ENCODE results near the gene DNTTIP2. TPM values are rescaled to one million over a fixed set of nuclear protein-coding genes. Genes with fewer than 3 reads are reported as not detected.
A peak's percentile ranks its signal among the peaks of the same experiment; 100 is the strongest.
"Not testable (repeated sequence)": the region's sequence is repeated elsewhere in the genome, so short reads cannot be mapped to it uniquely, and the experiment has no call there.

DNTTIP2 gene
- total RNA-seq, 2 donors from 2014 or later, result 62.9 to 79.5 TPM

- not testable (repeated sequence) for H3K9me3 Mint-ChIP-seq; H3K4me1 Mint-ChIP-seq; ATAC-seq (replicated peaks); H3K36me3 Mint-ChIP-seq (ENCODE audit: low read depth); H3K27me3 Mint-ChIP-seq; H3K27ac Mint-ChIP-seq
- peak overlapping the region; percentile 9 for H3K4me3 Mint-ChIP-seq
These were observed 23.0 kb downstream of the DNTTIP2 start for GRCh38 chr1:93855983-93856382.

- ATAC-seq (replicated peaks), result no peak
- Mint-ChIP-seq H3K9me3 (no peaks in the 10 kb centered on the region), H3K36me3 (ENCODE audit: low read depth) (no peaks in the 10 kb centered on the region), H3K4me1 (peaks cover 4% of the 10 kb centered on the region), H3K4me3 (no peak overlapping the region), H3K27ac (no peak overlapping the region), H3K27me3 (peaks cover 6% of the 10 kb centered on the region)
These were observed 25.1 kb downstream of the DNTTIP2 start for GRCh38 chr1:93853940-93854339.

GRCh38 chr1:93851878-93852277 is 27.1 kb downstream of the DNTTIP2 start:
- no peak overlapping the region for H3K27ac Mint-ChIP-seq
- peaks cover 14% of the 10 kb centered on the region for H3K36me3 Mint-ChIP-seq (ENCODE audit: low read depth)
- no peak overlapping the region for H3K4me3 Mint-ChIP-seq
- ATAC-seq (replicated peaks), result no peak
- peaks cover 12% of the 10 kb centered on the region for H3K4me1 Mint-ChIP-seq
- H3K27me3 Mint-ChIP-seq, result peaks cover 6% of the 10 kb centered on the region
- no peaks in the 10 kb centered on the region for H3K9me3 Mint-ChIP-seq

- Mint-ChIP-seq H3K9me3 (no peaks in the 10 kb centered on the region), H3K4me3 (no peak overlapping the region), H3K36me3 (ENCODE audit: low read depth) (peaks cover 17% of the 10 kb centered on the region), H3K27me3 (peaks cover 6% of the 10 kb centered on the region), H3K4me1 (peaks cover 12% of the 10 kb centered on the region), H3K27ac (no peak overlapping the region)
- no peak for ATAC-seq (replicated peaks)
These were observed 27.7 kb downstream of the DNTTIP2 start for GRCh38 chr1:93851327-93851712.

GRCh38 chr1:93850687-93851326 is 28.2 kb downstream of the DNTTIP2 start:
- H3K9me3 Mint-ChIP-seq; ATAC-seq (replicated peaks); H3K27ac Mint-ChIP-seq; H3K27me3 Mint-ChIP-seq: not testable (repeated sequence)
- peak overlapping the region; percentile 3 for H3K4me3 Mint-ChIP-seq
- H3K36me3 Mint-ChIP-seq (ENCODE audit: low read depth), result peaks cover 17% of the 10 kb centered on the region
- peaks cover 14% of the 10 kb centered on the region for H3K4me1 Mint-ChIP-seq

GRCh38 chr1:93848350-93848883 is 30.6 kb downstream of the DNTTIP2 start:
- H3K4me3 Mint-ChIP-seq, result peak overlapping the region; percentile 91
- no peaks in the 10 kb centered on the region for H3K27me3 Mint-ChIP-seq
- peaks cover 18% of the 10 kb centered on the region for H3K4me1 Mint-ChIP-seq
- peak overlapping the region; percentile 100 for H3K27ac Mint-ChIP-seq
- no peak for ATAC-seq (replicated peaks)
- H3K36me3 Mint-ChIP-seq (ENCODE audit: low read depth), result peaks cover 17% of the 10 kb centered on the region
- H3K9me3 Mint-ChIP-seq, result no peaks in the 10 kb centered on the region

- Mint-ChIP-seq H3K27me3 (no peaks in the 10 kb centered on the region), H3K4me1 (peaks cover 18% of the 10 kb centered on the region), H3K27ac (peak overlapping the region; percentile 100), H3K9me3 (no peaks in the 10 kb centered on the region), H3K4me3 (peak overlapping the region; percentile 91), H3K36me3 (ENCODE audit: low read depth) (peaks cover 17% of the 10 kb centered on the region)
- ATAC-seq (replicated peaks), result peak; percentile 30
These were observed 31.2 kb downstream of the DNTTIP2 start for GRCh38 chr1:93847811-93848288.

GRCh38 chr1:93846992-93847810 is 31.8 kb downstream of the DNTTIP2 start:
- Mint-ChIP-seq H3K27me3 (no peaks in the 10 kb centered on the region), H3K9me3 (no peaks in the 10 kb centered on the region), H3K36me3 (ENCODE audit: low read depth) (peaks cover 17% of the 10 kb centered on the region), H3K27ac (peak overlapping the region; percentile 100), H3K4me1 (peaks cover 18% of the 10 kb centered on the region), H3K4me3 (peak overlapping the region; percentile 91)
- peak; percentile 80 for ATAC-seq (replicated peaks)

- Mint-ChIP-seq H3K4me1 (peaks cover 18% of the 10 kb centered on the region), H3K4me3 (peak overlapping the region; percentile 91), H3K9me3 (no peaks in the 10 kb centered on the region), H3K27me3 (no peaks in the 10 kb centered on the region), H3K27ac (peak overlapping the region; percentile 100), H3K36me3 (ENCODE audit: low read depth) (peaks cover 17% of the 10 kb centered on the region)
- ATAC-seq (replicated peaks), result peak; percentile 49
These were observed 32.6 kb downstream of the DNTTIP2 start for GRCh38 chr1:93846206-93846991.

- peak; percentile 50 for ATAC-seq (replicated peaks)
- Mint-ChIP-seq H3K4me3 (peak overlapping the region; percentile 91), H3K27me3 (no peaks in the 10 kb centered on the region), H3K4me1 (peaks cover 18% of the 10 kb centered on the region), H3K9me3 (no peaks in the 10 kb centered on the region), H3K27ac (peak overlapping the region; percentile 88), H3K36me3 (ENCODE audit: low read depth) (peaks cover 17% of the 10 kb centered on the region)
These were observed 33.3 kb downstream of the DNTTIP2 start for GRCh38 chr1:93845538-93846205.

GRCh38 chr1:93844262-93845045 is 34.6 kb downstream of the DNTTIP2 start:
- peaks cover 17% of the 10 kb centered on the region for H3K36me3 Mint-ChIP-seq (ENCODE audit: low read depth)
- H3K27me3 Mint-ChIP-seq, result no peaks in the 10 kb centered on the region
- ATAC-seq (replicated peaks), result no peak
- peaks cover 14% of the 10 kb centered on the region for H3K4me1 Mint-ChIP-seq
- H3K4me3 Mint-ChIP-seq, result peak overlapping the region; percentile 23
- H3K9me3 Mint-ChIP-seq, result no peaks in the 10 kb centered on the region
- no peak overlapping the region for H3K27ac Mint-ChIP-seq

GRCh38 chr1:93842750-93843500 is 36.1 kb downstream of the DNTTIP2 start:
- no peak overlapping the region for H3K4me3 Mint-ChIP-seq
- no peak for ATAC-seq (replicated peaks)
- no peaks in the 10 kb centered on the region for H3K9me3 Mint-ChIP-seq
- no peak overlapping the region for H3K27ac Mint-ChIP-seq
- no peaks in the 10 kb centered on the region for H3K27me3 Mint-ChIP-seq
- H3K36me3 Mint-ChIP-seq (ENCODE audit: low read depth), result peaks cover 13% of the 10 kb centered on the region
- peaks cover 14% of the 10 kb centered on the region for H3K4me1 Mint-ChIP-seq

- H3K27ac Mint-ChIP-seq, result no peak overlapping the region
- no peak for ATAC-seq (replicated peaks)
- no peak overlapping the region for H3K4me3 Mint-ChIP-seq
- peaks cover 1% of the 10 kb centered on the region for H3K36me3 Mint-ChIP-seq (ENCODE audit: low read depth)
- peaks cover 7% of the 10 kb centered on the region for H3K4me1 Mint-ChIP-seq
- no peaks in the 10 kb centered on the region for H3K9me3 Mint-ChIP-seq
- no peaks in the 10 kb centered on the region for H3K27me3 Mint-ChIP-seq
These were observed 37.2 kb downstream of the DNTTIP2 start for GRCh38 chr1:93841771-93842170.
